Colonic mucosa (tissue), 4 donors: ENCODE results near the gene NAGPA. TPM values are rescaled to one million over a fixed set of nuclear protein-coding genes. Genes with fewer than 3 reads are reported as not detected.

Experiments used
- DNase-seq: peaks from one replicate; pipeline ENCODE4 v3.0.0-alpha.2; 2020
- H3K27ac ChIP-seq: fragments of 200-600 bp; one replicate; pipeline ENCODE4 v1.8.0; 2021
- H3K27me3 ChIP-seq: fragments of 200-600 bp; one replicate; pipeline ENCODE4 v1.8.0; 2021
- H3K36me3 ChIP-seq: fragments of 200-600 bp; one replicate; pipeline ENCODE4 v1.8.0; 2021
- H3K4me1 ChIP-seq: fragments of 200-600 bp; one replicate; pipeline ENCODE4 v1.8.0; 2021; ENCODE audit warnings: mild to moderate bottlenecking
- H3K4me3 ChIP-seq: fragments of 200-600 bp; one replicate; pipeline ENCODE4 v1.8.0; 2021
- H3K9ac ChIP-seq, 2 donors: one replicate each; pipeline ENCODE4 v1.7.0; 2013; ENCODE audit warnings: control low read depth in 2 of 2, low read depth in 2 of 2, low read length in 2 of 2
- H3K9me3 ChIP-seq: fragments of 200-600 bp; one replicate; pipeline ENCODE4 v1.8.0; 2021
- CTCF ChIP-seq: fragments of 200-600 bp; IDR thresholded peaks from one replicate; pipeline ENCODE4 v1.8.0; 2022; ENCODE audit warnings: antibody characterized with exemption, mild to moderate bottlenecking
- intact Hi-C: fragments of 100-400 bp; cut with DNase I; formaldehyde crosslinking; loops from one replicate; pipeline ENCODE4 v1.14.1; 2022
- total RNA-seq, 2 donors: library from RNA; stranded (reverse); fragmentation: NEBNext Ultra II Directional in 1 of 2; extraction: Animal tissue kit (Norgen Biotek cat#: 25700) in 1 of 2; gene quantifications; one replicate each; pipeline ENCODE4 v1.2.1, GENCODE V29; 2021
- donor health status: healthy.
- donor health status: DM: no; HTN: no; CAD: no.
- donor health status: DM: no; HTN: no; CAD: no.

NAGPA gene
- total RNA-seq, 2 donors from 2014 or later = 18.6 to 20.6 TPM

- no peak for TF ChIP-seq CTCF
- Histone ChIP-seq H3K4me3 (no peak overlapping the region), H3K4me1 (peaks cover 7% of the 10 kb centered on the region), H3K27me3 (no peaks in the 10 kb centered on the region), H3K36me3 (no peaks in the 10 kb centered on the region), H3K9me3 (no peaks in the 10 kb centered on the region), H3K9ac (no peak overlapping the region), H3K27ac (no peak overlapping the region)
- no peak for DNase-seq
- intact Hi-C loops = no loop called here
These were observed 2.1 kb upstream of the NAGPA start for GRCh38 chr16:5035909-5036227.

DNA sequence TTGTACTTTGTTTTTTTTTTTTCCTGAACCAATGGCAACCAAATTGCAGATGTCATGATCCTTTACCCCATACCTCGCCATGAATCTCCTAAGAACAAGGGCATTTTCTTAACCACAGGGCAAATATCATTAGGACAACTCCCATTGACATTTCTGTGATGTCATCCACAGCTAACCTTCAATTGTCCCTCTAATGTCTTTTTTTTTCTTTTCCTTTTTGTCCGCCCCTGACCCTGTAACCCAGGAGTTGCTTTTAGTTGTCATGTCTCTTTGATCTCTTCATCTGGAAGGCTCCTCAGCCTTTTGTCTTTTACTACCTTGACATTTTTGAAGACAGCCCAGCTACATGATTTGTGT is 410 bp upstream of the NAGPA start:
- DNase-seq = no peak
- intact Hi-C loops = no loop called here
- peaks cover 7% of the 10 kb centered on the region for H3K4me1 ChIP-seq
- no peaks in the 10 kb centered on the region for H3K36me3 ChIP-seq
- H3K27ac ChIP-seq = peak overlapping the region; percentile 73
- peak overlapping the region; percentile 100 for H3K4me3 ChIP-seq
- H3K9ac ChIP-seq = peak overlapping the region in 1 of 2 donors; percentile 76
- TF ChIP-seq CTCF = no peak
- no peaks in the 10 kb centered on the region for H3K9me3 ChIP-seq
- no peaks in the 10 kb centered on the region for H3K27me3 ChIP-seq

DNA sequence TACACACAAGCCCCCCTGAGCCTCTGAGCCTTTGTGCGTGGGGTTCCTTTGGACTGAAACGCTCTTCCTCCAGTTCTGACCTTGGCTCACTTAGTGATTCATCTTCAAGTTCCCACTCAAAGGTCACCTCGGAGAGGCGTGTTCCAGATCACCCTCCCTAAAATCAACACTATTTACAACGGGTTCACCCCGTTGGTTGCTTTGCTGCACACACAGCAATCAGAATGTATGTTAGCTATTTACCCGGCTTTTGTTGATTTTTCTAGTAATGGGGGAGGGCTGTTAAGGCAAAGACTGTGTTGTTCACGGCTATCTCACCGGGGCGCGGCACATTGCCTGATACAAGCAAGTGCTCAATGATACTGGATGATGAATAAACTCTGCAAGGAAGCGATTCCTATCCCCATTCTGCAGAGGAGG is 977 bp downstream of the NAGPA start:
- peak overlapping the region; percentile 73 for H3K27ac ChIP-seq
- H3K9me3 ChIP-seq = no peaks in the 10 kb centered on the region
- peak; percentile 33 for DNase-seq
- TF ChIP-seq CTCF = no peak
- peaks cover 7% of the 10 kb centered on the region for H3K4me1 ChIP-seq
- peak overlapping the region; percentile 76 to 81 for H3K9ac ChIP-seq
- intact Hi-C loops = no loop called here
- H3K27me3 ChIP-seq = no peaks in the 10 kb centered on the region
- peak overlapping the region; percentile 100 for H3K4me3 ChIP-seq
- no peaks in the 10 kb centered on the region for H3K36me3 ChIP-seq

GRCh38 chr16:5031601-5032000 is 2.1 kb downstream of the NAGPA start:
- TF ChIP-seq CTCF = no peak
- H3K4me3 ChIP-seq = no peak overlapping the region
- peaks cover 7% of the 10 kb centered on the region for H3K4me1 ChIP-seq
- H3K9ac ChIP-seq = no peak overlapping the region
- no peaks in the 10 kb centered on the region for H3K36me3 ChIP-seq
- no peak overlapping the region for H3K27ac ChIP-seq
- H3K27me3 ChIP-seq = no peaks in the 10 kb centered on the region
- H3K9me3 ChIP-seq = no peaks in the 10 kb centered on the region
- intact Hi-C loops = no loop called here
- no peak for DNase-seq

DNA sequence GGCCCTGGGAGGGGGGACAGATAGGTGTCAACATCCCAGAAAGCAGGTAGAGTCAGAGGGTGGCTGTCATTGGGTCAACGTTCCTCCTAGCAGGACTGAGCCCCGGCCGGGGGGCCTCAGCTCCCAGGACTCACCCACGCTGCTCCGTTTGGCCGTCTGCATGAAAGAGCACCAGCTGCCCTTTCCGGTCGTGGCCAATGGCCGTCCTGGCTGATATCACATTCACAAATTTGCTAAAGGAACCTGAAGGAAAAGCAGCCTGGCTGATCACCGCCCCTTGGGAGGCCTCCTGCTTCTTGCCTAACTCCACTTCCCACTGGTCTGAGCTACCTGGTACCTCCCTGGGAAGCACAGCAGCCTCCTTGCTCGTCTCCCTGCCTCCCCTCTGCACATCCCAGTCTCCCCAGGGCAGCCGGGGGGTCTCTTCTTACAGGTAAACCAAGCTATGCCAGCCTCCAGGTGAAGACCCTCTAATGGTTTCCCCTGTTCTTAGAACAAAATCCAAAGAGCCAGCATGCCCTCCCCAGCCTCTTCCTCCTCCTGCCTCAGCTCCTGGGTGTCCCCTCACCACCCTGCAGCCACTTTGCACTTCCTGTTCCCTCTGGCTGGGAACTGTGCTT is 3.4 kb downstream of the NAGPA start:
- DNase-seq = no peak
- Histone ChIP-seq H3K27ac (no peak overlapping the region), H3K9me3 (no peaks in the 10 kb centered on the region), H3K36me3 (no peaks in the 10 kb centered on the region), H3K9ac (no peak overlapping the region), H3K4me3 (no peak overlapping the region), H3K4me1 (peaks cover 7% of the 10 kb centered on the region), H3K27me3 (no peaks in the 10 kb centered on the region)
- intact Hi-C loops = no loop called here
- no peak for TF ChIP-seq CTCF
